ENCODE data around the gene PTPRZ1.

DNA sequence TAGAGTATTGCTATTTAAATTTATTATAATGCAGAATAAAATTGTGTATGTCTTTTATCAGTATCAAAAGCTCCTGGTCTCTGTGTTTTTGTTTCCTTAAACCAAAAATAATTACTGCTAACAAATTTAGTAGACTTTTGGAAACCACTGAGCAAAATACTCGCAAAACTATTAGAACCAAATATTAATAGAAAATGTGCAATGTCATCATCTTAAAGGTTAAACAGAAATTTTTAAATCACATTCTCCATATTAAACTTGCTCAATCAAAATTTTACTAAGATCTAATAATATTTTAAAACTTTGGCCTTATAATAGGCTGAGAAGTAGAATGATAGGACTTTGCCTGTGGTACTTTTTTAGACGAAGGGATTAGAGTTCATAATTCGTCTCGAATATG is 222.7 kb downstream of the PTPRZ1 start:
- no peak for TF ChIP-seq GABPA (IDR thresholded peaks at IDR 0.05; ENCODE audit: low read depth)
- TF ChIP-seq, protein P1, sequence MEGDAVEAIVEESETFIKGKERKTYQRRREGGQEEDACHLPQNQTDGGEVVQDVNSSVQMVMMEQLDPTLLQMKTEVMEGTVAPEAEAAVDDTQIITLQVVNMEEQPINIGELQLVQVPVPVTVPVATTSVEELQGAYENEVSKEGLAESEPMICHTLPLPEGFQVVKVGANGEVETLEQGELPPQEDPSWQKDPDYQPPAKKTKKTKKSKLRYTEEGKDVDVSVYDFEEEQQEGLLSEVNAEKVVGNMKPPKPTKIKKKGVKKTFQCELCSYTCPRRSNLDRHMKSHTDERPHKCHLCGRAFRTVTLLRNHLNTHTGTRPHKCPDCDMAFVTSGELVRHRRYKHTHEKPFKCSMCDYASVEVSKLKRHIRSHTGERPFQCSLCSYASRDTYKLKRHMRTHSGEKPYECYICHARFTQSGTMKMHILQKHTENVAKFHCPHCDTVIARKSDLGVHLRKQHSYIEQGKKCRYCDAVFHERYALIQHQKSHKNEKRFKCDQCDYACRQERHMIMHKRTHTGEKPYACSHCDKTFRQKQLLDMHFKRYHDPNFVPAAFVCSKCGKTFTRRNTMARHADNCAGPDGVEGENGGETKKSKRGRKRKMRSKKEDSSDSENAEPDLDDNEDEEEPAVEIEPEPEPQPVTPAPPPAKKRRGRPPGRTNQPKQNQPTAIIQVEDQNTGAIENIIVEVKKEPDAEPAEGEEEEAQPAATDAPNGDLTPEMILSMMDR (IDR thresholded peaks at IDR 0.05) = no peak
- TF ChIP-seq, protein P2, sequence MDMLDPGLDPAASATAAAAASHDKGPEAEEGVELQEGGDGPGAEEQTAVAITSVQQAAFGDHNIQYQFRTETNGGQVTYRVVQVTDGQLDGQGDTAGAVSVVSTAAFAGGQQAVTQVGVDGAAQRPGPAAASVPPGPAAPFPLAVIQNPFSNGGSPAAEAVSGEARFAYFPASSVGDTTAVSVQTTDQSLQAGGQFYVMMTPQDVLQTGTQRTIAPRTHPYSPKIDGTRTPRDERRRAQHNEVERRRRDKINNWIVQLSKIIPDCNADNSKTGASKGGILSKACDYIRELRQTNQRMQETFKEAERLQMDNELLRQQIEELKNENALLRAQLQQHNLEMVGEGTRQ (IDR thresholded peaks at IDR 0.05; ENCODE audit: borderline replicate concordance, low read depth, low read length) = no peak
- no peak for TF ChIP-seq POLR2AphosphoS5 (IDR thresholded peaks at IDR 0.05; ENCODE audit: low read depth, low read length)
- TF ChIP-seq YY1 (IDR thresholded peaks at IDR 0.05; ENCODE audit: low read depth) = no peak
- TF ChIP-seq RAD21 (IDR thresholded peaks at IDR 0.05; ENCODE audit: low read length) = no peak
- no peak for TF ChIP-seq MXI1 (IDR thresholded peaks at IDR 0.05; ENCODE audit: low read depth, low read length)
- TF ChIP-seq, protein P3, sequence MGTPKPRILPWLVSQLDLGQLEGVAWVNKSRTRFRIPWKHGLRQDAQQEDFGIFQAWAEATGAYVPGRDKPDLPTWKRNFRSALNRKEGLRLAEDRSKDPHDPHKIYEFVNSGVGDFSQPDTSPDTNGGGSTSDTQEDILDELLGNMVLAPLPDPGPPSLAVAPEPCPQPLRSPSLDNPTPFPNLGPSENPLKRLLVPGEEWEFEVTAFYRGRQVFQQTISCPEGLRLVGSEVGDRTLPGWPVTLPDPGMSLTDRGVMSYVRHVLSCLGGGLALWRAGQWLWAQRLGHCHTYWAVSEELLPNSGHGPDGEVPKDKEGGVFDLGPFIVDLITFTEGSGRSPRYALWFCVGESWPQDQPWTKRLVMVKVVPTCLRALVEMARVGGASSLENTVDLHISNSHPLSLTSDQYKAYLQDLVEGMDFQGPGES (IDR thresholded peaks at IDR 0.05; ENCODE audit: low read depth, low read length) = no peak
- TF ChIP-seq, protein P4, sequence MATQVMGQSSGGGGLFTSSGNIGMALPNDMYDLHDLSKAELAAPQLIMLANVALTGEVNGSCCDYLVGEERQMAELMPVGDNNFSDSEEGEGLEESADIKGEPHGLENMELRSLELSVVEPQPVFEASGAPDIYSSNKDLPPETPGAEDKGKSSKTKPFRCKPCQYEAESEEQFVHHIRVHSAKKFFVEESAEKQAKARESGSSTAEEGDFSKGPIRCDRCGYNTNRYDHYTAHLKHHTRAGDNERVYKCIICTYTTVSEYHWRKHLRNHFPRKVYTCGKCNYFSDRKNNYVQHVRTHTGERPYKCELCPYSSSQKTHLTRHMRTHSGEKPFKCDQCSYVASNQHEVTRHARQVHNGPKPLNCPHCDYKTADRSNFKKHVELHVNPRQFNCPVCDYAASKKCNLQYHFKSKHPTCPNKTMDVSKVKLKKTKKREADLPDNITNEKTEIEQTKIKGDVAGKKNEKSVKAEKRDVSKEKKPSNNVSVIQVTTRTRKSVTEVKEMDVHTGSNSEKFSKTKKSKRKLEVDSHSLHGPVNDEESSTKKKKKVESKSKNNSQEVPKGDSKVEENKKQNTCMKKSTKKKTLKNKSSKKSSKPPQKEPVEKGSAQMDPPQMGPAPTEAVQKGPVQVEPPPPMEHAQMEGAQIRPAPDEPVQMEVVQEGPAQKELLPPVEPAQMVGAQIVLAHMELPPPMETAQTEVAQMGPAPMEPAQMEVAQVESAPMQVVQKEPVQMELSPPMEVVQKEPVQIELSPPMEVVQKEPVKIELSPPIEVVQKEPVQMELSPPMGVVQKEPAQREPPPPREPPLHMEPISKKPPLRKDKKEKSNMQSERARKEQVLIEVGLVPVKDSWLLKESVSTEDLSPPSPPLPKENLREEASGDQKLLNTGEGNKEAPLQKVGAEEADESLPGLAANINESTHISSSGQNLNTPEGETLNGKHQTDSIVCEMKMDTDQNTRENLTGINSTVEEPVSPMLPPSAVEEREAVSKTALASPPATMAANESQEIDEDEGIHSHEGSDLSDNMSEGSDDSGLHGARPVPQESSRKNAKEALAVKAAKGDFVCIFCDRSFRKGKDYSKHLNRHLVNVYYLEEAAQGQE (IDR thresholded peaks at IDR 0.05; ENCODE audit: low read depth, low read length) = no peak
- no peak for TF ChIP-seq MEF2A (IDR thresholded peaks at IDR 0.05; ENCODE audit: borderline replicate concordance, low read depth)
